GM18867 (cell line): Measurements from ENCODE around the gene KLHL40.

Experiments used
- ATAC-seq: cut with Tn5 transposase; IDR thresholded peaks from one replicate; pipeline ENCODE4 v1.9.1; 2021; ENCODE audit warnings: mild to moderate bottlenecking, moderate library complexity; ENCODE audit not compliant: unreplicated experiment

The KLHL40 gene

GRCh38 chr3:42656680-42657610, 28.4 kb upstream of the KLHL40 start:
- no peak for ATAC-seq

DNA sequence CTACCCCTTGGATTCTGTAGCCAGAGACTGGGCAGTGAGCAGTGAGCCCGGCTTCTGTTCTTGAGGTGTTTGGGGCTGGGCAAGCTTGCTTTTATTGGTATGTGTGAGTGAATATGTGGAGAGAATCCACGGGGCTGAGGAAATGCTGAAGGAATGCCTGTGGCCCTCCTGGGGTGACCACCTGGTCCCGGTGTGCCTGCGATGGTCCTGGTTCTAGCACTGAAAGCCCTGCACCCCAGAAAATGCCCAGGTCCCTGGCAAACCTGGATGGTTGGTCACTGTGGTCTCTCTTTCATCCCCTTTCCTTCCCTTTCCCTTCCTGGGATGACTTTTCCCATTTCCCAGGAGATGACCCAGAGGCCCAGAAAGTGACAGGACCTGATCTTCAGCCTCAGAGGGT, 27.7 kb upstream of the KLHL40 start:
- no peak for ATAC-seq

DNA sequence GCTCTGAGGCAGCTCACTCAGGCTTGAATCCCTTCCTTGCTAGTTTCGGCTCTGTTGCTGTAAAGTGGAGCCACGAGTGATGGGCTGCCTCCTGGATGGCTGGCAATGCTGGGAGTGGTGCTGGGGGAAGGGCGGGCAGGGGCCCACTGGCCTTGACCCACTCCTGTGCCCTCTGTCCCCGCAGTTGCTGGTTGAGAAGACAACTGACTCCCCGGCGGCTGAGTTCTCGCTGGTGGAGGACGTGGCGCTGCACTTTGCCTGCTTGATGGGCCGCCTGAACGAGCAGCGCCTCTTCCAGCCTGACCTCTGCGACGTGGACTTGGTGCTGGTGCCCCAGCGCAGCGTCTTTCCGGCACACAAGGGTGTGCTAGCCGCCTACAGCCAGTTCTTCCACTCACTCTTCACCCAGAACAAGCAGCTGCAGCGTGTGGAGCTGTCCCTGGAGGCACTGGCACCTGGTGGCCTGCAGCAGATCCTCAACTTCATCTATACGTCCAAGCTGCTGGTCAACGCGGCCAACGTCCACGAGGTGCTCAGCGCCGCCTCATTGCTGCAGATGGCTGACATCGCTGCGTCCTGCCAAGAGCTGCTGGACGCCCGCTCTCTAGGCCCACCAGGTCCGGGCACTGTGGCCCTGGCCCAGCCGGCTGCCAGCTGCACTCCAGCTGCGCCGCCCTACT, 27.1 kb upstream of the KLHL40 start:
- ATAC-seq = no peak

GRCh38 chr3:42658771-42659390, 26.5 kb upstream of the KLHL40 start:
- no peak for ATAC-seq

GRCh38 chr3:42659451-42660130, 25.7 kb upstream of the KLHL40 start:
- no peak for ATAC-seq

- ATAC-seq = no peak
Measured at GRCh38 chr3:42660131-42660715, 25.1 kb upstream of the KLHL40 start.

GRCh38 chr3:42660898-42661297, 24.4 kb upstream of the KLHL40 start:
- ATAC-seq = no peak

DNA sequence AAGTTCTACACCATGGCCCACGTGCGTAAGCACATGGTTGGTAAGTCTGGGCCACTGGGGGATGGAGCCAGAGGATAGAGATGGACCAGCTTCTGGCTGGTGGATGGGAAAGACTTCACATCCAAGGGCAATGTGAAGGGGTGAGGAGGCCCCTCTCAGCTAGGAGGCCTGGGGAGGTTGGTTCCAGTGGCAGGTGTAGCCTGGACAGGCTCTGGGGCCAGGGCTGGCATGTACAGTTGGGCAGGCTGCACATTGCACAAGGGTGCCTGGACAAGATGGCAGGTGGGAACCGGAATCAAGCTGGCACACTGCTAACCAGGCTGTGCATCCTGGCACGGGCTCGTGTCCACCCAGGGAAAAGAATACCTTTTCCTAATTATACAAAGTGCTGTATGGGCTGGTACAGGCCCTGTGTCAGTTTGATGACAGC, 23.7 kb upstream of the KLHL40 start:
- no peak for ATAC-seq

DNA sequence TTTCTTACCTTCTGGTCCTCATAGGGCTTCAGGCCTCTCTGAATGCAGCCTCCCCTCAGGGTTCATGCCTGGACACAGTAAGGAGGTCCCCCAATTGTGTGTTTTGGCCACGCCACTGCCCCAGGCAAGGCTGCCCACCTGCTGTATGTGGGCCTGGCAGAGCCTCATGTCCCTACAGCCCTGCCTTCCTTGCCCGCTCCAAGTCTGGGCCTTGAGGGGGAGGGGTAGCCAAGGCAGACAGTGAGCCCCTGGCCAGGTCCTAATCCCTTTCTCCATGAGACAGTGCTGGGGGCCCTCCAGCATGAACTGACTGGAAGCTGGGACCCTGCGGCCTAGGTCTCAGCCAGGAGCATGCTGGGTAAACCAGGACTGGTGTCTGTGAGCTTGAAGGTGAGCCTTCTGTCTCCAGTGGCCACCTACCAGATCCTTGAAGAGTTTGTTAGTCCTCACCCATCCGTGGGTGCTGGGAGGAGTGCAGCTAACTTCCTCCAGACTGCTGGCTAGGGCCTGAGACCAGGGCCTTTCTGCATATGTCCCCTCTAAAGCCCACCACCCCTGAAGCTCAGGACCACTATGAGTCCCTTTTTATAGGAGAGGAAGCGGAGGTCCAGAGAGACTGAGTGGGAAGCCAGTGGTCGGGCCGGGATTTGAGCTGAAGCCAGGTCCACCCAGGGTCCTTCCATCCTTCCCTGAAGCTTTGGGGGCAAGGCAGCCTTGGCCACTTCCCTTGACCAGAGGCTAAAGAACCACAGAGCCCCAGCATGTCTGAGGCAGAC, 23.1 kb upstream of the KLHL40 start:
- no peak for ATAC-seq

DNA sequence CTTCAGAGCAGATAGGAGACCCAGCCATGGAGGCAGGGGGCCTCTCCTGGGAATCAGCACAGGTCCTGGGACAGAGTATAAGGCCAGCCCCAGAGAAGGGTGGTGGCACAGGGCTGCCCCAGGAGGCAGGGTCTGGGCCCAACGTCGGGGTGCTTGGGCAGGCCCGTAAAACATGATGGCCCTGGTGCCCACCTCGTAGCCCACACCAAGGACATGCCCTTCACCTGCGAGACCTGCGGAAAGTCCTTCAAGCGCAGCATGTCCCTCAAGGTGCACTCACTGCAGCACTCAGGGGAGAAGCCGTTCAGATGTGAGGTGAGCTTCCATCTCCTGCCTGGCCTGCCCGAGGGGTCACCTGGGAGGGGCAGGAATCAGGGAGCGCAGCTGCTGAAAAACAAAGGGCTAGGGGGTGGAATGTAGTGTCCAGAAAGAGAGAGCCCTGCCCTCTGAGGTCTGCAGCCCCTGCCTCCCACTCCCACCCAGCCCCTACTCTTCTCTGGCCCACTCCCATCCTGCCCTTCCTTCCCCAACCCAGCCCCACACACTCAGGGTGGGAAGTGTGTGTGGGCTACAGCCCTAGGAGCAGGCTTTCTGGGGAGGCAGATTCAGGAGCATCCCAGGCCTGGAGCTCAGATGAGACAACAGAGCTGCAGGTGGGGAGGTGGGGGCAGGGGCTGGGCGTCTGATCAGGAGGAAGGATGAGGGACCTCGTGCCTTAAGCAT, 22.4 kb upstream of the KLHL40 start:
- no peak for ATAC-seq

DNA sequence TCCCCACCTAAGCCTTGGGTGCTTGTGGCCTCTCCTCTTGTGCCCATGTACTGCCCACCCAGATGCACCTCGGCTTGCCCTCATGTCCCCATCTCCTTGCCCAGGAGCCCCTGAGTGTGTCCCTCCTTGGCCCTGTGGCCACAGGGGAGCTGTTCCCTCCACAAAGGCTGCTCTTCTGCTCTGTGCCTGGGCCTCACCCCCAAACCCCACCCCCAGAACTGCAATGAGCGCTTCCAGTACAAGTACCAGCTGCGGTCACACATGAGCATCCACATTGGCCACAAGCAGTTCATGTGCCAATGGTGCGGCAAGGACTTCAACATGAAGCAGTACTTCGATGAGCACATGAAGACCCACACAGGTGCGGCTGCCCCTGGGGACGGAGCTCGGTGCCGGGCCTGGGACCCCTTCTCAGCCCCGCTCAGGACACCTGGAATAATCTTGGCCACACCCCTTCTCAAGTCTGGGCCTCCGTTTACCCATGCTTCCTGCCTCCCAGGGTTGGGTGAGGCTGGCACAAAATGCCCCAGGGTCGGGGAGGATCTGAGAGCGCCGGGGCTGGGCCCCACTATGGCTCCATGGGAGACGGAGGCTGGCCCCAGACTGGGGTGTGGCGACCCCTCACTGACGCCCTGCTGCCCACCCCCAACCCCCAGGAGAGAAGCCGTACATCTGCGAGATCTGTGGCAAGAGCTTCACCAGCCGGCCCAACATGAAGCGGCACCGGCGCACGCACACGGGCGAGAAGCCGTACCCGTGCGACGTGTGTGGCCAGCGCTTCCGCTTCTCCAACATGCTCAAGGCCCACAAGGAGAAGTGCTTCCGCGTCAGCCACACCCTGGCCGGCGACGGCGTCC, 21.5 kb upstream of the KLHL40 start:
- ATAC-seq = no peak

GRCh38 chr3:42664438-42664803, 20.9 kb upstream of the KLHL40 start:
- ATAC-seq = no peak

DNA sequence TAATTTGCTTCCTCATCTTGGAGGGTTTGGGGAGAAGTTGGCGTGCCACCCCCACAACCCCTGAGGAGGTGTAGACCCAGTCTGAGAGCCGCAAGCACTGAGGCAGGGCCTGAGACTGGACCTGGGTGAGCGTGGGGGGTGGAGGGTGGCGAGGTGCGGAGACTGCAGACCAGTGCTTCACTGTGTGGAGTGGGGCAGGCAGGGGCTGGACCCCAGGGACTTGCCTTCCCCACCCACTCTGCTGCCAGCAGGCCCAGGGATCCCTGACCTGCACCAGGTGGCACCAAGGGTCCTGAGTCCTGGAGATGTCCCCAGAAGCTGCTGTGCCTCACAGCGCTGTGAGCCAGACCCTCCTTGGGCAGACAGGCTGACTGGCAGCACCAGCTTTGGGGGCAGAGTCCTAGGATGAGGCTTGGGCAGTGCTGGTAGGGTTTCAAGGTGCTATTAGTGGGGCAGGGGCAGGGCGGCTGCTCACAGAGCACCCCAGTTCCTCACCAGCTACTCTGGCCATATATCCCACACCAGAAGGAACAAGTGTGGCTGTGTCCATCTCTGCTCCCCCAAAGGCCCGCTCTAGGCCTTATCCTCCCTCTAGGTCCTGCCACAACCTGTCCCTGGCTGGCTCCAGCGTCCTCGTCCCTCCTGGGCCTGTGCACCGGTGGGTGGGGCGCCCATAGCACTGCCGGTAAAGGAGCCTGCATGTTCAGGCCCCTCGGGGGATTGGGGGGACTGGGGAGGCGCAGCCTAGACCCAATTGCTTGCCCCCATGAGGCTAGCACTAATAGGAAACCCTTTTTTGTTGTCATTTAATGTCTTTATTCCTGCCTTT, 20.1 kb upstream of the KLHL40 start:
- ATAC-seq = no peak

DNA sequence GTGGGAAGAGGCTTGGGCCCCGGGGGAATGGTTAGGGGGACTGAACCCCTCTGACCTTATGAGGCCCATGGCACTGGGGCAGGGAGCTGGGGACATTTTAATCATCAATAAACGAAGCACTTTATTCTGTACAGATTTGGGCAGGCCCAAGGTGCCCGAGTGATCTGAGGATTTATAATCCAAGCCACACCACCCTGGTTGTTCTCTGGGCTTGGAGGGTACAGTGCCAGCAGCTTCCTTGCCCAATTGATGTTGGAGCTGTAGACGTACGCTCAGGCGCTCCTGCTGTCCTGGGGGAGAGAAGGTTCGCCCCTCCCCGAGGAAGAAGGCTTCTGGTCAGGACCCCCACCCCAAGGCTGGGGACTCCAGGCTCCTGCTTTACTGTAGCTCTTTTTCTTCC, 19.3 kb upstream of the KLHL40 start:
- no peak for ATAC-seq

GRCh38 chr3:42666577-42666998, 18.7 kb upstream of the KLHL40 start:
- ATAC-seq = no peak

DNA sequence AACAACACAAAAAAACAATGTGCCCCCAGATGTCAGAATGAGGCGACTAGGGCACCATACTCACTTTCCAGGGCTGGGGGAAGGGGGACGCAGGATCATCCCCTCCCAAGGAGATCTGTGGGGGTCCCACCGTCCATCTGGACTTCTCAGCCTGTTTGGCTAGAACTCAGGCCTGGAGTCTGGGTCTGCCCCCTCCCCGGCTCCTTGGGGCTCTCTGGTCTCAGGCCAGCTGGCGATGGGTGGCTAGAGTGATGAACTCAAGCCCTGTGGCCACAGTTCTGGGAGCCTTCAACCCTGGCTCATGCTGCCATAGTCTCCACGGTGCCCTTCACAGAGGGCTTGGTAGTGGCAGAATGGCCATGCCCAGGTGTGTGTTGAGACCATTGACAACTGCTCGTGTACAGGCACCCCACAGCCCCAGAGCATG, 18.2 kb upstream of the KLHL40 start:
- ATAC-seq = no peak

DNA sequence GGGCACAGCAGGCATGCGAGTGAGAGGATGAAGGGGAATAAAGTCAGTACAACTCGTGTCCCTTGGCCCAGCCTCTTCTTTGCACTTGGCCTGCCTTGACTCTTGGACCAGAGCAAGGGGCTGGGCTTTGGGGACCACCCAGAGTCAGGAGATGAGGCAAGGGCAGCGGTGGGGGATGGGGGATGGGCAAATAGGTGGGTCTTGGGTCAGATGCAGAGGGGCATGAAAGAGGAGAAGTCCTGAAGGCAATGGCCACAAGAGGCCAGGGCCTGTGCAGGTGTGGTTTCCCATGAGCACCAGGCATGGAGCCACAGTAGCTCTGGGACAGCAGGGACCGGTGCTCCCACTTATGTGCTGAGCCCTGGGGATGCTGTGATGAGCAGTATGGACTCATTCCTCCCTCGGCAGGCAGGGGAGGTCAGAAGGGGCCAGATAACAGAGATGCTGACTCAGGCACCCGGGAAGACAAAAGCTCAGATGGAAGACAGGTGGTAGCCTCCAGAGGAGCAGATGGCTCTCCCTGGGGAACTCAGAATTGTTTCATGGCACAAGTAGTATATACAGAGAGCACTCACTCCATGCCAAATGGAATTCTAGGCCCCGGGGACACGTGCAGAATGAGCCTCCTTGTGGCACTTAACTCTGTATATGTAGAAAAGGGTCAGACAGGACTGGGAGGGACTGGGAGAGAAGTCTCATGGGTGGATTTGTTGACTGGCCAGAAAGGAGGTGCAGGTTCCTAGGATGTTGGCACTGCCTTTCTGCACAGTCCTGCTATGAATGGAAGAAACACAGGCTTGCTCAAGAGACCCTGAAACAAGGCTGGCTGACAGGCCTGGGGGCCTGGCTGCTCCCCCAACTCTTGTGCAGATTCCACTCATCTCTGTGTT, 17.6 kb upstream of the KLHL40 start:
- ATAC-seq = no peak
